Superior temporal gyrus (tissue), 1 donor: ENCODE measurements around the gene KDM4B.

Source experiments
- DNase-seq: peaks from one replicate; pipeline ENCODE4 v3.0.0-alpha.2; 2016; ENCODE audit errors: extremely low spot score

KDM4B gene

GRCh38 chr19:5107432-5108122 lies 138.7 kb downstream of the KDM4B start:
- no peak for DNase-seq

DNA sequence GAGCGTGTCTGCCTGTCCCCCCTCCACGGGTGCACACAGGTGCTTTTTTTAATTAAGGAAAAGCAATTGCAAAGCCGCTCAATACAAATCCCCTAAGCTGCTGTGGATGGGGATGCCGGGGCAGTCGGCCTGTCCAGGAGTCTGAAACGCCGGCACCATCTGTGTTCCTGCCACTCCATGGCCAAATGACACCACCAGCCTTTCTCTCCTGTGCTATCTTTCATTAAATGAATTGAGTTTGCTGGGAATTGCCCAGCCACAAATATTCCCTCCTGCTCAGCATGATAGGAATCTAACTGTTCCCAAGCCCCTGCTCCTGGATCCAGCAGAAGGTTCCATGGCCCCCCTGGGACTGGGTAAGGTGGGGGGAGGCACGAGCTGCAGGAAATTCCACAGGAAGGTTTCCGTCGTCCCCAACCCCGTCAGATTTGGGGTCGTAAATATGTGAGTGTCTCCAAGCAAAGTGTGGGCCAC lies 139.2 kb downstream of the KDM4B start:
- DNase-seq: no peak

GRCh38 chr19:5108866-5109265 lies 140.0 kb downstream of the KDM4B start:
- DNase-seq: no peak

DNA sequence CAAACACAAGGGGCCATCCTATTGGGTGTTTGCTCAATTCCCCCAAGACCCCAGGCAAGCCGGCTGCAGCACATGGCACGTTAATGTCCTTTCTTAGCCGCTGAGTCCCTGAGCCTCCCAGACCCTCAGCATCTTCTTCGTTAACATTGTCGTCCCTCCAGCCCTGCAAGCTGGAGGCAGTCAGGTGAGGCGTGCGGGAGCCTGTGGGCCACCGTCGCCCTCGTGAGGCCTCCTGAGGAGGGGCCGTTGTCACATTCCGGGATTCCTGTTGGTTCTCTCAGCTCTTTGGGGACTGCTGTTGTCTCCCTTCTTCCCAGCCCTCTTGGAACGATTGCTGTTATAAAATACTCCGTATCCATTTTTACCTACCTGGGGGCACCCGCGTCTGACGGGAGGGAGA lies 140.6 kb downstream of the KDM4B start:
- DNase-seq: no peak

DNA sequence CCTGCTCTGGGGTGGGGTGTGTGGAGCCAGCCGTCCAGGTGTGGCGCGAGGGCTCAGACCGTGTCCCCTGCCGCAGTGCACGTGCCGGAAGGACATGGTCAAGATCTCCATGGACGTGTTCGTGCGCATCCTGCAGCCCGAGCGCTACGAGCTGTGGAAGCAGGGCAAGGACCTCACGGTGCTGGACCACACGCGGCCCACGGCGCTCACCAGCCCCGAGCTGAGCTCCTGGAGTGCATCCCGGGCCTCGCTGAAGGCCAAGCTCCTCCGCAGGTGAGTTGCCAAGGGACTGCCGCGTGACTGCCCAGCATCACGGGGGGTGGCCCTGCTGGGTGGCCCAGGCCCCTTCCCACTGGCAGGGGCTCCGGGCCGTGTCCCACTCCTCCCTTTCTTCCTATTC lies 141.6 kb downstream of the KDM4B start:
- no peak for DNase-seq

- DNase-seq: no peak
Measured at GRCh38 chr19:5111051-5111450, 142.1 kb downstream of the KDM4B start.

GRCh38 chr19:5112175-5112574 lies 143.3 kb downstream of the KDM4B start:
- DNase-seq: no peak

DNA sequence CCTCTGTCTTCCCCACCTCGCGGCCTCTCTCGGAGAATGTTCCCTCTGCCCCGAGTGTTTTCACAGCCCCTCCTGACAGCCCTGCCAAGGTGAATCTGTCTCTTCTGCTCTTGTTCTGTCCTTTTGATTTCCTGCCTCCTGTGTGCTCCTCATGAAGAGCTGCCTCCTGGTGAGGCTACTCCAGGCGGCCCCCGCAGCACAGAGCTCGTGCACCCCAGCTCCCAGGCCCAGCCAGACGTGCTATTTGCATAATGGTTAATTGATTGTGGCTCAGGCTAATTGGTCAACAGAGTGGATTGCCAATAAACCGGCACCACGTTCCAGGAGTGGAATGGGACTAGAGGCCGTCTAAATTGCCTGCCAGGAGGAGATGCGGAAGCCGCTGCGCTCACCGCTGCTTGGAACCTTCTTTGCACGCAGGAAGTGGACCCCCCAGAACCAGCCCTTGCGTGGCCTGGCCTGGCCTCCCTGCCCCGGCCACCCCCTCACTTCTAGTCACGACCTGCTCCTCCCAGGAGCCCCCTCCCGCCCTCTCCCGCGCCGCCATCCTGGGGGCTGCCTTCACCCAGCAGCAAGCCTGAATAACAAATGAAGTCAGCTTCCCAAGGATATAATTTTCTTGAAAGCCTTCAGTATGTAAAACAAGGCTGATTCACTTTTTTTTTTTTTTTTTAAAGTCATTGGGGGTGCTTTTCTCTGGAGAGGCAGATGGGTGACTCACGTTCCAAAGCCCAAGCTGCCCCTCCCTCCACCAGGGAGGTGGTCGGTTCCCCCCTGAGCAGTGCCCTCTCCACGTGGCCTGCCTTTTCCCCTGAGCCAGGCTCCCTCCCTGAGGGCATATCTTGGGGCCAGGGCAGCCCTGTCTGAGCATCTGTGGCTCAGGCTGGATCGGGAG lies 144.0 kb downstream of the KDM4B start:
- no peak for DNase-seq

DNA sequence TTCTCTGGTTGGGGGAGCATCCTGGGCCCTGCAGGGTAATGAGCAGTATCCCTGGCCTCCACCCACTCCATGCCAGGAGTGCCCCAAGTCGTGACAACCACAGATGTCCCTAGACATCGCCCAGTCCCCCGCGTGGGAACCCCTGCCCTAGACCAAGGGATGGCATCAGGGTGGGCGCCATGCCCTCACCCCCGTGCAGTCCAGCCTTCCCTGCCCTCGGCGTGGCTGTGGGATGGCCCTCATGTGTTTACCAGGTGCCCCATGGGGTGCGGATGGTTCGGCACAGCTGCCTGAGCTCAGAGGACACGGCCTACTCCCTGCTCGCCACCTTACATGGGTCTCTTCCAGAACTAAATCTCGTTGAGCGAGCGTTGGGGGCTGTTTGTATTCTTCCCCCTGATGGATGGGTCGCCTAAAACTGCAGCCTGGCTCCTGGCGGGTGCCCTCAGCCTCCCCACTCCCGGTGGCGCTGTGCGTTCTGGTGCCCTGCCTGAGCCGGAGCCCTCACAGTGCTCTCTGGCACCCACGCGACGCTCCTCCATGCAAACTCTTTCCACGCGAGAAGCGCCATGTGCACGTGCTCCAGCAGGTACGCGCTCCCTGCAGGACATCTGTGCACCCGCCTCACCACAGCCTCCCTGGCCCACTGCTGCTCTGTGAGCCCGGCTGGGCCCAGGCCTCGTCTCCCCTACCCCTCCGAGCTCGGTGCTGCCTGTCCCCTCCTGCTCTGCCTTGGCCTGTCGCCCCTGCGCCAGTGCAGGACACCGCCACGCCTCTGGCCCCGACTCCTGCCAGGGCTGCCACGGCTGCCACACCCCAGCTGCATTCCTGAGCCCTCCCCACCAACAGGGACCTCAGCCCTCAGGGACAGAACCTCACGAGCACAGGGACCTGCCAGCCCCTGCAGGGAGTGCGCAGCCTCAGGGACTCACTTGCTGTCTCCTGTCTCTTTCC lies 145.0 kb downstream of the KDM4B start:
- no peak for DNase-seq

- no peak for DNase-seq
Measured at GRCh38 chr19:5114727-5115126, 145.8 kb downstream of the KDM4B start.

GRCh38 chr19:5115351-5115750 lies 146.4 kb downstream of the KDM4B start:
- DNase-seq: no peak

- DNase-seq: no peak
Measured at GRCh38 chr19:5115771-5116202, 146.9 kb downstream of the KDM4B start.

DNA sequence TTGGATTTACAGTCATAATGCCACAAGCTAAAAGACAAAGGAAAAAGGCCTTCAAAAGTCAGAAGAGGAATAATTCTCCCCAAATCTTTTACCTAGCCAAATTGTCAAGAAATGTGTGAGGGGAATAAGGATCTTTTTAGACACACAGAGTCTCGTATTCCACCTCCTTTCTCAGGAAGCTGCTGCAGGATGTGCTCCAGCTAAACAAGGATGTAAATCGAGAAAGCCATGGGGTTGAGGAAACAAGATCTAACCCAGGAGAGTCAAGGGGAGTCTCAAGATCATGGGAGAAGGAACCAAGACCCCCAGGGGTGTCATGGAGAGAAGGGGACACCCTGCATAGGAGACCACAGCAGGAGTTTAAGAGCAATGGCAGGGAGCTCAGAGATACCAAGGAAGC lies 147.4 kb downstream of the KDM4B start:
- no peak for DNase-seq

- no peak for DNase-seq
Measured at GRCh38 chr19:5117421-5117820, 148.5 kb downstream of the KDM4B start.

DNA sequence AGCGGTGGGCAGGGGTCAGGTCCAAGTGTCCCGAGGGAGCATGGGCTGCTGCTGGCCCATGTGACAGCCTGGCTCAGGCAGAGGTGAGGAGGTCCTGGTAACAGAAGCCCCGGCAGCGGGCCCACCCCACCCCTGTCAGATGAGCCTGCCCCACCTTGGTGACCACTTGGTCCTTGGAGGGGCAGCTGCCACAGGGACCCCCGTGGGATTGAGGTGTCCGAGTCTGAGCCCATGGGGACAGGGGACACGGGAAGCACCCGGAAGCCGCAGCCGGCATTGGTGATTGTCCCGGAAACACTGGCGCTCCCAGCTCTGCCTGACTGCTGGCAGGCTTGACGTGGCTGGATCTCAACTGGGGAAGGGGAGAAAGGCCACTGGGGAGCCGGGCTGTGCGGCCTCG lies 149.1 kb downstream of the KDM4B start:
- DNase-seq: no peak

DNA sequence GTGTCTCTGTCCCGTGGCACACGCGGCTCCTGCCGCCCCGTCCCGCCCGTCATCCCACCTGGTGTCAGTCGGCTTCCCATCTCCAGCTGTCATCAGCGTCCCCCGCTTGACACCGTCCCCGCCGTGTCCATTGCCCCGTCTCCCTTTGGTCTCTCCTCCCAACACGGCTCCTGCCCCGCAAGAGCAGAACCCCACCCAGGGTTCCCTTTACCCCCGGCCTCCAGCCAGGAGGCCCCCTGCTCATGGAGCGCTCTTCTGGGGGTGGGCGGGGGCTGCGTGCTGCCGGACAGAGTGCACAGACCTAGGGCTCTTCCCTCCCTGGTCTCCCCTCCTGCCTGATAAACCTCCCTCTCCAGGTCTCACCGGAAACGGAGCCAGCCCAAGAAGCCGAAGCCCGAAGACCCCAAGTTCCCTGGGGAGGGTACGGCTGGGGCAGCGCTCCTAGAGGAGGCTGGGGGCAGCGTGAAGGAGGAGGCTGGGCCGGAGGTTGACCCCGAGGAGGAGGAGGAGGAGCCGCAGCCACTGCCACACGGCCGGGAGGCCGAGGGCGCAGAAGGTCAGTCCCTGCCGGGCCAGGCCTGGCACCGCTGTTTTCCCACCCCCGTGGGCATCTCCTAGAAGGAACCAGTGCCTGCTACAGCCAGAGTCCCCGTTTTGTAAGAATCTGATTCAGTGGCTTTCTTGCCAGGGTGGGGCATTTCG lies 150.5 kb downstream of the KDM4B start:
- DNase-seq: no peak

DNA sequence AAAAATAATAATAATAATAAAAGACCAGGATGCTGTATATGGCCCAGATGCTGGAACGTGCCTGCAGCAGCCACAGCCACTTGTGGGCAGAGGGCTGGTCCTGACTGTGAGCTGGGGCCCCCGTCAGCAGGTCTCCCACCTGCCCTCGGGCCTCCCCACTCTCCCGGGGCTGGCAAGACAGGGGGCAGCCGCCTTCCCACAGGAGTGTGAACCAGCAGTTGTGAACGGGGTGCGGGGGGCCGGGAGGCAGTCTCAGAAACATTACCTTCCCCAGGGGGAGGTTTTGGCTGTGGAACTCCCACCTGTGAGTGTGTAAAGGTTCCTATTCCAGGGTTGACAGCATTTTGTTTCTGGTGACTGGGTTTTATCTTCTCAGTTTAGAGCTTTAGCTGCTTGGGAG lies 151.4 kb downstream of the KDM4B start:
- DNase-seq: no peak

DNA sequence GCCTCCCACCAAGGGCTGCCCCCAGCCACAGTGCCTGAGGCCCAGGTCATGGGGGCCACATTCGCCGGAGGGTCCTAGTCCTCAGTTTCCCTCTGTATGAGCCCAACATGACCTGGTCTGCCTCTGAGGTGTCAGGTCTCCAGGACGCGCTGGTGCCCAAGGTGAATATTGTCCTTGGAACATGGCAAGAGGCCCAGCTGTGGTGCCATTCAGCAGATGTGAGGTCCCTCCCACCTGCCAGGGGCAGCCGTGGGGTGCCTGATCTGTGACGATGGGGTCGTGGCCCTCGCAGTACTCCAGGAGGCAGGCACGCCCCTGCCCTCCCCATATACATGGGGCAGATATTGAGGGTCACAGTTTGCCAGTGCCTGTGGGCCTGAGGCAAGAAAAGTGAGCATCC lies 151.9 kb downstream of the KDM4B start:
- DNase-seq: no peak

DNA sequence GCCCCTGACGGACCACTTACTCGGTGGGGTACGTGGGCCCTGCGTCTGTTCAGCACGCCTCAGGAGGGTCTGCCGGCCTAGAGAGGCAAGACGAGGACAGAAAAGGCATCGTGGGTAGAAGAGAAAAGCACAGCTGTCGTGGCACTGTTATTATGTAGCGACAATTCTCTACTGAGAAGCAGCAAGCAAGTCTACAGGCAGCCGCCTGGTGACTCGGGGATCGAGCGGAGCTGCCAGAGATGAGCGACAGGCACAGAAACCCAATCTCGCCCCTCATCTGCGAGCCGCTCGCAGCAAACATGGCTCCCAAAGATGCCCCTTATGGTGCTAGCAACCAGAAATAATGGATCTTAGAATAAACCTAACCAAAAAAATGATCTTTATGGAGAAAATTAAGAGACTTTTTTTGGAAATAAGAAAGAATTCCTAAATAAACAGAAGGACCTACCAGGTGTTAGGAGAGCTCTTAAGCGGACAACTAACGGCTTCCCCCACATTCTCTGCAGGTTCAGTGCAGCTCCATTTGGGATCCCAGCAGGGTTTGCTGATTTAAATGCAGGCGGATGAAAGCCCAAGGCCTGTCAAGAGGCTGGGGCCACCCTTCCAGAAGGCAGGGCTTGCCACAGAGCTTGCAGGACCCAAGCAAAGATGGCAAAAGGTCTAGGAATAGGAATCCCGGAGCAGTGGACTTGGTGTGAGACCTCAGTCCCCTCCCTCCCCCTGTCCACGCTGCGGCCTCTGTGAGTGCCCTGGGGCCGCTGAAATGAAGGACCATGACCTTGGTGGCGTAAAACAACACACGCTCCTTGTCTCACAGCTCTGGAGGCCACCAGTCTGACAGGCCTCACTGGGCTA lies 152.6 kb downstream of the KDM4B start:
- DNase-seq: no peak

GRCh38 chr19:5122121-5122400 lies 153.1 kb downstream of the KDM4B start:
- no peak for DNase-seq
